ENCODE results near the gene NBPF14. TPM values are rescaled to one million over a fixed set of nuclear protein-coding genes. Genes with fewer than 3 reads are reported as not detected.
"Not testable (repeated sequence)": the region's sequence is repeated elsewhere in the genome, so short reads cannot be mapped to it uniquely, and the experiment has no call there.

NBPF14 gene, protein sequence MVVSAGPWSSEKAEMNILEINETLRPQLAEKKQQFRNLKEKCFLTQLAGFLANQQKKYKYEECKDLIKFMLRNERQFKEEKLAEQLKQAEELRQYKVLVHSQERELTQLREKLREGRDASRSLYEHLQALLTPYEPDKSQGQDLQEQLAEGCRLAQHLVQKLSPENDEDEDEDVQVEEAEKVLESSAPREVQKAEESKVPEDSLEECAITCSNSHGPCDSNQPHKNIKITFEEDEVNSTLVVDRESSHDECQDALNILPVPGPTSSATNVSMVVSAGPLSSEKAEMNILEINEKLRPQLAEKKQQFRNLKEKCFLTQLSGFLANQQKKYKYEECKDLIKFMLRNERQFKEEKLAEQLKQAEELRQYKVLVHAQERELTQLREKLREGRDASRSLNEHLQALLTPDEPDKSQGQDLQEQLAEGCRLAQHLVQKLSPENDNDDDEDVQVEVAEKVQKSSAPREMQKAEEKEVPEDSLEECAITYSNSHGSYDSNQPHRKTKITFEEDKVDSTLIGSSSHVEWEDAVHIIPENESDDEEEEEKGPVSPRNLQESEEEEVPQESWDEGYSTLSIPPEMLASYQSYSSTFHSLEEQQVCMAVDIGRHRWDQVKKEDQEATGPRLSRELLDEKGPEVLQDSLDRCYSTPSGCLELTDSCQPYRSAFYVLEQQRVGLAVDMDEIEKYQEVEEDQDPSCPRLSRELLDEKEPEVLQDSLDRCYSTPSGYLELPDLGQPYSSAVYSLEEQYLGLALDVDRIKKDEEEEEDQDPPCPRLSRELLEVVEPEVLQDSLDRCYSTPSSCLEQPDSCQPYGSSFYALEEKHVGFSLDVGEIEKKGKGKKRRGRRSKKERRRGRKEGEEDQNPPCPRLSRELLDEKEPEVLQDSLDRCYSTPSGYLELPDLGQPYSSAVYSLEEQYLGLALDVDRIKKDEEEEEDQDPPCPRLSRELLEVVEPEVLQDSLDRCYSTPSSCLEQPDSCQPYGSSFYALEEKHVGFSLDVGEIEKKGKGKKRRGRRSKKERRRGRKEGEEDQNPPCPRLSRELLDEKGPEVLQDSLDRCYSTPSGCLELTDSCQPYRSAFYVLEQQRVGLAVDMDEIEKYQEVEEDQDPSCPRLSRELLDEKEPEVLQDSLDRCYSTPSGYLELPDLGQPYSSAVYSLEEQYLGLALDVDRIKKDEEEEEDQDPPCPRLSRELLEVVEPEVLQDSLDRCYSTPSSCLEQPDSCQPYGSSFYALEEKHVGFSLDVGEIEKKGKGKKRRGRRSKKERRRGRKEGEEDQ (N-terminal part only)
- polyA plus RNA-seq (2014; cell fraction: cytosol; rRNA removed), result 0.17 and 1.1 TPM in 2 replicates
- 1.6 and 1.8 TPM in 2 replicates for polyA plus RNA-seq (2014; cell fraction: nucleus; rRNA removed)

- not testable (repeated sequence) for DNase-seq (ENCODE audit: low spot score)
These were observed at the start of gene NBPF14 for GRCh38 chr1:148595911-148596310. NBPF14 (minus strand) TSS chr1:148596011; CDS start chr1:148595717, 294 bp downstream.

DNA sequence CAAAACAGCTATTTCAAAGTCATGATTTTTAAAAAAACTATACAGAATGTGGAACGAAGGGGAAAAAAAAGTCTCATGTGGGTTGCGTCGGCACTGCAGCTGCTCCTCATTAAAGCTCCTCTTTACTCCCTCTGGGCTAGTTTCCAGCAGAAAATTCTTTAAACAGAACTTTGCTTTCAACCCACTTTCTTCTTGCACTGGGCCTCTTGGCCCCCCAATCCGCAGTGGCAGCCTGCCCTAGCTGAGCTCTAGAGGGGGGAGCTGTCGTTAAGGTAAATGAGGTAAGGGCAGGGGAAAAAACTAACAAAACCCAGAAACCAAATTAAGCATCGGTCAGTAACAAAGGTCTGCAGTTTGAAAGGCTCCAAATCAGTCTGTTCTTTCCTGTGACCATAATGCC lies 29.6 kb upstream of the NBPF14 start:
- DNase-seq (ENCODE audit: low spot score), result not testable (repeated sequence)

DNA sequence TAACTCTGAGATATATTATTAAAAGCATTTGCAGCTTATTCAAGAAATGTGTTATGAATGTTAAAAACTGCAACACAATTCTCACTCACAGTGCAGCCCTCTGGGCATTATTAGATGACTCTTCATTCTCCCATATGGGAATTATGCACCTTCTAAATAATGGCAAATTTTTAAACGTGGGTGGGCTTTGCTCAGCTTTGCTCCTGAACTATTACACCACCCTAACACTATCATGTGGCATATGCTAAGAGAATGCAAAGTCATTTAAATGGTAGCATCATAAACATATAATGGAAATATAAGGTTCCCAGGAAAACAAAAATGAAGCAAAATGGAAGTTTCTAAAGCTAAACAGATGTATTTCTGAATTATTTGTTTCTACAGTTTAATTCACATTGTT lies 22.4 kb upstream of the NBPF14 start:
- DNase-seq (ENCODE audit: low spot score), result not testable (repeated sequence)

- DNase-seq (ENCODE audit: low spot score), result not testable (repeated sequence)
These were observed 9.5 kb upstream of the NBPF14 start for GRCh38 chr1:148605266-148605665.

GRCh38 chr1:148595360-148595759 lies 451 bp downstream of the NBPF14 start:
- DNase-seq (ENCODE audit: low spot score), result not testable (repeated sequence)

DNA sequence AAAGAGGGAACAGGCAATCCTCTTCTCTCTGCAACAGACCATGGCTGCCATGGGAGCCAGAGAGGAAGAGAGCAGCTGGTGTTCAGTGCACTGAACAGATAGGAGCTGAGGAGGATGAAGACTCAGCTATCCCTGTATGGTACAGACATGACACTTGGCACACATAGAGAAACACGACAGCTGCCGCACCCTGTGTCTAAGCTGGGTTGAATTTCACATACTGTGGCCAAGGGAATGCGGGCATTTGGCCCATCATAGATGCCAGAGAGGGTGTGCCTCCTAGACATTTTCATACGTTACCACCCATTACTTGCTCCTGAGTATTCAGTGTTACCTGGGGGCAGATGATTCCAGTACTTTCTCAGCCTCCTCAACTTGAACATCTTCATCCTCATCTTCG lies 4.7 kb downstream of the NBPF14 start:
- not testable (repeated sequence) for DNase-seq (ENCODE audit: low spot score)

DNA sequence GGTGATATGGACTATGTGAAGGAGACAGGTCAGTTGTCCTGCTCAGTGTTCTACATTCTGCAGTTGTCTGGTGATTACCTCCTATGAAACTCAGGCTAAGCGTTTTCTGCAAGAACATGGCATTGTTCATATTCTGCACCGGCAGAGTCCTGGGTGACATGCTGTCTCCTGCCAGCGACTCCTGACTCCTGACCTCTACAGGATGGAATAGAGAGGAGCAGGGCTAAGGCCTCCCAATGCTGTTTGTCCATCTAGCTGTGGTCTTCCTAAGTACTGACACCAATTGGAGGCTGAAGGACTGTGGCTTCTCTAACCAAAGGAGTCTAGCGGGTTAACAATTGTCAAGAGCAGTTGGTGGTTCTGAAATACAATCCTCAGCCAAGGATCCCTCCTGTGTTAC lies 63.7 kb downstream of the NBPF14 start:
- DNase-seq (ENCODE audit: low spot score), result not testable (repeated sequence)

- not testable (repeated sequence) for DNase-seq (ENCODE audit: low spot score)
These were observed 66.7 kb downstream of the NBPF14 start for GRCh38 chr1:148529101-148529567.

- not testable (repeated sequence) for DNase-seq (ENCODE audit: low spot score)
These were observed 67.2 kb downstream of the NBPF14 start for GRCh38 chr1:148528591-148528990.

DNA sequence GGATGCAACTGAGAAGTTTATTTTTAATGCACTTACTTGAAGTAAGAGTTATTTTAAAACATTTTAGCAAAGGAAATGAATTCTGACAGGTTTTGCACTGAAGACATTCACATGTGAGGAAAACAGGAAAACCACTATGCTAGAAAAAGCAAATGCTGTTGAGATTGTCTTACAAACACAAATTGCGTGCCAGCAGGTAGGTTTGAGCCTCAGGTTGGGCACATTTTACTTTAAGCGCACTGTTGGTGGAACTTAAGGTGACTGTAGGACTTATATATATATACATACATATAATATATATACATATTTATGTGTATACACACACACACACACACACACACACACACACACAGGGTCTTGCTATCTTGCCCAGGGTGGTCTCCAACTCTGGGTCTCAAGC lies 69.2 kb downstream of the NBPF14 start:
- not testable (repeated sequence) for DNase-seq (ENCODE audit: low spot score)

DNA sequence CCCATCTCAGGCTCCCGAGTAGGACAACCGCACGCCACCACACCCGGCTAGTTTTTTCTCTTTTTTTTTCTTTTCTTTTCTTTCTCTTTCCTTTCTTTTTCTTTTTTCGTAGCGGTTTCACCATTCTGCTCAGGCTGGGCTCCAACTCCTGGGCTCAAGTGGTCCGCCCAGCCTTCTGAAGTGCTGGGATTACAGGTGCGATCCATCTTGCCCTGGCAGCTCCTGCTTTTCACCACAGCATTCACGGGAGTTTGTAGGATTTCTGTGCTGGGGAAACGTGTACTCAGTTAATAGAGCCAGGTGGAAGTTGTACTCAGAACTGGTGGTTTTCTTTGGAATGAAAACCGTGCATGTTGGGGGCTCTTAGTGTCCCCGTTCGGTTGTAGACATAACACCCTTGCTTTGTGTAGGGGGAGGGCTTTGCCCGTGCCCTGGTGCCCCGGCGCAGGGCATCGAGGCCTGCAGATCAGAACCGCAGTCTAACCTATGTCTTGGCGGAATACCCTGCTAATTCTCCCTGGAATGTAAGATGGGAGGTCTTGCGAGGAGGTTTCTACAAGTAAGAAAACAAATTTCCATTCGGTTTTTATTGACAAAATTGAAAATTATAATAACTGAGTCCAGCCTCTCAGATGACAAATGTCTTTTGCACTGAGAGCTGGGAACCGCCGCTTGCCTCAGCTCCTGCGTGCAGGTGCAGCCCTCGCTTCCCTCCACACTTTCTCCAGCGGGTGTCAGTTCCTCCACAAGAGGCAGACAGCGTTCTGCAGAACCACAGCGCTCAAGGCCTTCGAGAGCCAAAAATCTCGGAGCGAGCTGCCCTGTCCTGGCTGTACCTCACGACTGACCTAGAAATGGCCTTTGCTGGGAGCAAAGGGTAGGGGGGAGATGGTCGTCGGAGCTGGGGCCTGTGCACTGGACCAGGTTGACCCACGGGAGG lies 72.3 kb downstream of the NBPF14 start:
- not testable (repeated sequence) for DNase-seq (ENCODE audit: low spot score)

- peak; percentile 77 for DNase-seq (ENCODE audit: low spot score)
These were observed 73.1 kb downstream of the NBPF14 start for GRCh38 chr1:148522561-148523204.

DNA sequence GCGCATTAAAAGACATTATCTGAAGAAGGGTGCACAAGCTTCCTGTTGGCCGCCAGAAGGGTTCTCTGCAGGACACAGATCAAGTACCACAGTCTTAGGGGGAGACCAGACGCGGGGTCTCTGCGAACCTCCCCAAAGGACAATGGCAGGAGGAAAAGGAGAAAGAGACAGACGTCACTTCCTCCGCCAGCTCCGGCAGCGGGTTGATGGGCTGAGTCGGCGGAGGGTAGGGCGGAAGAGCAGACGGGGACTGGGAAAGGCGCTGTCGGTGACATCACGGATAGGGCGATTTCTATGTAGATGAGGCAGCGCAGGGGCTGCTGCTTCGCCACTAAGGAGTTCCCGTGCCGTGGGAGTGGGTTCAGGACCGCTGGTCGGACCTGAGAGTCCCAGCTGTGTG lies 73.7 kb downstream of the NBPF14 start:
- peak; percentile 60 for DNase-seq (ENCODE audit: low spot score)

DNA sequence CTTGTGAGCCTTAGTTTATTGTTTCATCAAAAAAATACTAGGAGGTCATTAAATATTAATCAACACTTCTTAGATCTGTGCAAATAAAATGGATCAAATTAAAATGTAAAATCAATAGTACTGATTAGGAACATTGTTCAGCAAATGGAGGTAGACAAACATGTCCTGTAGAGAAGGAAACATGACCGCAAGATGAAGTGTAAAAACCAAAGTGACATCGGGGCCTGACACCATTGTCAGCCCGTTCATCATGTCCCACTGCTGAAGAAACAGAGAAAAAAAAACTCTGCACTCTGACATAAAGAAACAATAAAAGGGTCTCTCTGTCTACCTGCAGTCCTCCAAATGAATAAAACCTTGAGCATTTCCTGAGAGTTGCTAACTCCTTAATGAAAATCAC lies 81.5 kb downstream of the NBPF14 start:
- not testable (repeated sequence) for DNase-seq (ENCODE audit: low spot score)

- DNase-seq (ENCODE audit: low spot score), result not testable (repeated sequence)
These were observed 83.1 kb downstream of the NBPF14 start for GRCh38 chr1:148512571-148513184.

DNA sequence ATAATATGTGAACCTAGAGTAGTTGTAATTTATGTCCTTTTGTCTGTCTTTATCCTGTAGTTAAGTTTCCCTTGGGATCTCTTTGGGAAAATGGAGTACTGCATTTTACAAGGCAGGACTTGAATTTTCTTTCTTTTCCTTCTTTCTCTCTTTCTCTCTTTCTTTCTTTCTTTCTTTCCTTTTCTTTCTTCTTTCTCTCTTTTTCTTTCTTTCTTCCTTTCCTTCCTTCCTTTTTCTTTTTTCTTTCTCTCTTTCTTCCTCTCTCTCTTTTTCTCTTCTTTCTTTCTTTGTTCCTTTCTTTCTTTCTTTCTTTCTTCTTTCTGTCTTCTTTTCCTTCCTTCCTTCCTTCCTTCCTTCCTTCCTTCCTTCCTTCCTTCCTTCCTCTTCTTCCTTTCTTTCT lies 101.9 kb downstream of the NBPF14 start:
- not testable (repeated sequence) for DNase-seq (ENCODE audit: low spot score)

GRCh38 chr1:148483029-148483428 lies 112.8 kb downstream of the NBPF14 start, which contains the start of gene PPIAL4G:
PPIAL4G (minus strand) TSS chr1:148483302; CDS start chr1:148483252, 50 bp downstream.
- DNase-seq (ENCODE audit: low spot score), result not testable (repeated sequence)

Data from SK-N-DZ (cell line).